Frontal cortex (tissue), 1 donor: ENCODE results near the gene BSCL2. TPM values are rescaled to one million over a fixed set of nuclear protein-coding genes. Genes with fewer than 3 reads are reported as not detected.

ENCODE experiments used
- small RNA-seq: library from RNA; depleted of rRNA; stranded (forward); fragments of <200 nt; gene quantifications from one replicate; pipeline ENCODE3, GENCODE V24; 2014
- total RNA-seq: library from RNA; depleted of rRNA; stranded (reverse); fragments of >200 nt; gene quantifications from one replicate; pipeline ENCODE4 v1.2.3, GENCODE V29; 2014

The BSCL2 gene
- total RNA-seq, 1 donor from 2014 or later, result 149 TPM

Small RNA genes lying within 50 kb of the gene (small RNA-seq; reads per million reads assigned to genes)
- not detected for gene SNORA57

Other genes starting within 250 kb of the BSCL2 start
- 15.9 TPM for gene AHNAK, start 160.6 kb downstream of the BSCL2 start, total RNA-seq
- 1,985 TPM for gene EEF1G, start 133.5 kb downstream of the BSCL2 start, total RNA-seq
- gene TUT1, start 115.9 kb downstream of the BSCL2 start, total RNA-seq, result 4.5 TPM
- gene MTA2, start 105.6 kb downstream of the BSCL2 start, total RNA-seq, result 154 TPM
- 4.9 TPM for gene EML3, start 94.6 kb downstream of the BSCL2 start, total RNA-seq
- 1.2 TPM for gene ROM1, start 94.2 kb downstream of the BSCL2 start, total RNA-seq
- gene B3GAT3, start 85.4 kb downstream of the BSCL2 start, total RNA-seq, result 21.6 TPM
- 62.8 TPM for gene GANAB, start 60.8 kb downstream of the BSCL2 start, total RNA-seq
- gene INTS5, start 54.1 kb downstream of the BSCL2 start, total RNA-seq, result 20.8 TPM
- 25.3 TPM for gene C11orf98, start 42.2 kb downstream of the BSCL2 start, total RNA-seq
- gene CSKMT, start 42.1 kb downstream of the BSCL2 start, total RNA-seq, result 10.2 TPM
- gene UQCC3, start 35.8 kb downstream of the BSCL2 start, total RNA-seq, result 5.7 TPM
- gene LBHD1, start 35.2 kb downstream of the BSCL2 start, total RNA-seq, result 3.3 TPM
- 84.8 TPM for gene UBXN1, start 28.4 kb downstream of the BSCL2 start, total RNA-seq
- 0.82 TPM for gene LRRN4CL, start 17.9 kb downstream of the BSCL2 start, total RNA-seq
- gene GNG3, start 252 bp upstream of the BSCL2 start, total RNA-seq, result 20.0 TPM
- 15.1 TPM for gene HNRNPUL2, start 20.0 kb upstream of the BSCL2 start, total RNA-seq
- gene TTC9C, start 21.1 kb upstream of the BSCL2 start, total RNA-seq, result 26.9 TPM
- 17.1 TPM for gene ZBTB3, start 46.7 kb upstream of the BSCL2 start, total RNA-seq
- gene POLR2G, start 54.2 kb upstream of the BSCL2 start, total RNA-seq, result 59.9 TPM
- gene TAF6L, start 64.0 kb upstream of the BSCL2 start, total RNA-seq, result 15.1 TPM
- 17.1 TPM for gene TMEM179B, start 80.0 kb upstream of the BSCL2 start, total RNA-seq
- gene TMEM223, start 84.6 kb upstream of the BSCL2 start, total RNA-seq, result 14.7 TPM
- 10.6 TPM for gene NXF1, start 98.0 kb upstream of the BSCL2 start, total RNA-seq
- gene STX5, start 124.6 kb upstream of the BSCL2 start, total RNA-seq, result 31.0 TPM
- not detected for gene TEX54, start 125.4 kb upstream of the BSCL2 start, total RNA-seq
- 48.5 TPM for gene WDR74, start 132.2 kb upstream of the BSCL2 start, total RNA-seq
- gene SLC3A2, start 173.5 kb upstream of the BSCL2 start, total RNA-seq, result 109 TPM
- 14.3 TPM for gene CHRM1, start 213.9 kb upstream of the BSCL2 start, total RNA-seq